Measurements from ENCODE around the gene MED12L. TPM values are rescaled to one million over a fixed set of nuclear protein-coding genes. Genes with fewer than 3 reads are reported as not detected.

MED12L gene
- total and polyA plus RNA-seq, 2 donors from 2014 or later, result 0.13 to 0.82 TPM

GRCh38 chr3:151082880-151083838 is 2.3 kb upstream of the MED12L start:
- Histone ChIP-seq H3K4me1 (ENCODE audit: control insufficient read depth in 2 of 3, insufficient read depth in 2 of 3, low read depth in 1 of 3, low read length in 3 of 3) (no peaks in the 10 kb centered on the region), H3K36me3 (ENCODE audit: control insufficient read depth in 2 of 3, insufficient read depth in 3 of 3, low read length in 3 of 3) (no peaks in the 10 kb centered on the region), H3K9me3 (ENCODE audit: control insufficient read depth in 2 of 3, insufficient read depth in 1 of 3, low read length in 3 of 3) (no peaks in the 10 kb centered on the region), H3K9ac (ENCODE audit: low read length in 3 of 3) (no peak overlapping the region), H3K27me3 (ENCODE audit: control insufficient read depth, insufficient read depth, low read length) (peaks cover 4% of the 10 kb centered on the region), H3K27ac (ENCODE audit: low read depth in 2 of 2, low read length in 2 of 2) (no peak overlapping the region), H3K4me3 (ENCODE audit: low read length in 3 of 3) (no peak overlapping the region)
- DNase-seq, result peak in 1 of 5 donors; percentile 24
- no peak for FAIRE-seq
- intact Hi-C loops (cut with DNase I), result no loop called here
- TF ChIP-seq CTCF (IDR thresholded peaks at IDR 0.05; ENCODE audit: borderline replicate concordance, extremely low read depth, insufficient read depth), result no peak

GRCh38 chr3:151084893-151085226 is 604 bp upstream of the MED12L start:
- Histone ChIP-seq H3K4me1 (ENCODE audit: control insufficient read depth in 2 of 3, insufficient read depth in 2 of 3, low read depth in 1 of 3, low read length in 3 of 3) (no peaks in the 10 kb centered on the region), H3K9me3 (ENCODE audit: control insufficient read depth in 2 of 3, insufficient read depth in 1 of 3, low read length in 3 of 3) (no peaks in the 10 kb centered on the region), H3K27ac (ENCODE audit: low read depth in 2 of 2, low read length in 2 of 2) (no peak overlapping the region), H3K9ac (ENCODE audit: low read length in 3 of 3) (no peak overlapping the region), H3K4me3 (ENCODE audit: low read length in 3 of 3) (peak overlapping the region in 1 of 3 donors; percentile 62), H3K27me3 (ENCODE audit: control insufficient read depth, insufficient read depth, low read length) (peaks cover 4% of the 10 kb centered on the region), H3K36me3 (ENCODE audit: control insufficient read depth in 2 of 3, insufficient read depth in 3 of 3, low read length in 3 of 3) (no peaks in the 10 kb centered on the region)
- TF ChIP-seq CTCF (IDR thresholded peaks at IDR 0.05; ENCODE audit: borderline replicate concordance, extremely low read depth, insufficient read depth), result no peak
- FAIRE-seq, result no peak
- intact Hi-C loops (cut with DNase I), result no loop called here
- DNase-seq, result no peak

GRCh38 chr3:151085889-151086483 is 522 bp downstream of the MED12L start:
- Histone ChIP-seq H3K4me3 (ENCODE audit: low read length in 3 of 3) (peak overlapping the region in 1 of 3 donors; percentile 62), H3K9me3 (ENCODE audit: control insufficient read depth in 2 of 3, insufficient read depth in 1 of 3, low read length in 3 of 3) (no peaks in the 10 kb centered on the region), H3K9ac (ENCODE audit: low read length in 3 of 3) (no peak overlapping the region), H3K4me1 (ENCODE audit: control insufficient read depth in 2 of 3, insufficient read depth in 2 of 3, low read depth in 1 of 3, low read length in 3 of 3) (no peaks in the 10 kb centered on the region), H3K36me3 (ENCODE audit: control insufficient read depth in 2 of 3, insufficient read depth in 3 of 3, low read length in 3 of 3) (no peaks in the 10 kb centered on the region), H3K27me3 (ENCODE audit: control insufficient read depth, insufficient read depth, low read length) (peaks cover 4% of the 10 kb centered on the region), H3K27ac (ENCODE audit: low read depth in 2 of 2, low read length in 2 of 2) (no peak overlapping the region)
- FAIRE-seq (no peak), DNase-seq (peak; percentile 45 to 81 (median 57))
- intact Hi-C loops (cut with DNase I), result no loop called here
- no peak for TF ChIP-seq CTCF (IDR thresholded peaks at IDR 0.05; ENCODE audit: borderline replicate concordance, extremely low read depth, insufficient read depth)

Data from kidney (tissue), 14 donors.